Ovary (tissue), 3 donors: ENCODE measurements around the gene CLEC10A.

ENCODE experiments used
- POLR2A ChIP-seq: fragments of 450-650 bp; IDR thresholded peaks from one replicate; pipeline ENCODE4 v1.6.1; 2017; ENCODE audit warnings: antibody characterized with exemption, mild to moderate bottlenecking, moderate library complexity
- TF ChIP-seq, protein P1 (sequence below), 3 donors: fragments of 450-650 bp in 2 of 3; fragments of 200-600 bp in 1 of 3; IDR thresholded peaks; one replicate each; pipeline versions ENCODE4 v1.5.1 to v1.8.0; 2016 to 2022; ENCODE audit warnings: antibody characterized with exemption in 3 of 3, mild to moderate bottlenecking in 1 of 3
- donor health status: DM: no; HTN: no; CAD: no.

DNA sequence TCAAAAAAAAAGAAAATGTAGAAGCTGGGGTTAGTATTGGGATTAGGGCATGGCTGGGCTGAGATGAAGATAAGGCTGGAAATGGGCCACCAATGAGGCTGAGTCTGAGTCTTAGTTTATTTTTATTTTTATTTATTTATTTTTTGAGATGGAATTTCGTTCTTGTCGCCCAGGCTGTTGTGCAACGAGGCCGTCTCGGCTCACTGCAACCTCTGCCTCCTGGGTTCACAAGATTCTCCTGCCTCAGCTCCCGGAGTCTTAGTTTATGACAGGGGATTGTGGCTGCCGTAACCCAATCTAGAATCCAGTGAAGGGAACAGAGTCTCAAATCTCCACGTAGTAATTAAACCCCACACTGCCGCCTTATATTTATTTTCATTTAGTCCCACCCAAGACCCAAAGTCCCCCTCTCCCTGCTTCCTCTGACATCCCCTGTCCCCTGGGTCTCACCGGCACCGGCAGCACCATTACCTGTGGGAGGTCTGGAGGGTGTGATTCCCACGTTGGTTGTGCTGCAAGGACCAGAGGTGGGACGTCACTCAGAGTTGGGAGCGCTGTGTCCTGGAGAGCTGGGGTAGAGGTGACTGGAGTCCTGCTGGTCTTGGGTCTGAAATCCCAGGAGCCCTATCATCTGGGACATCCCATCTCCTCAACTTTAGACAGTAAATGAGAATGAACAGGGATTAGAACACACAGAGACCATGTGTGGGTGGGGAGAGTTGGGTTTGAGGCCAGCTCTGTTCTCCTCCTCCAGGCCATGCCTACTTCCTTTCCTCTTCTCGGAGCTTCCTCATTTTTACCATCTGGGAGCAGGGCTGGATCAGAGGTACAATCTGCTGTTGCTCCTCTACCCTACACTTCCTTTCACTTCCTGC lies at the start of gene CLEC10A:
- TF ChIP-seq, protein P1, sequence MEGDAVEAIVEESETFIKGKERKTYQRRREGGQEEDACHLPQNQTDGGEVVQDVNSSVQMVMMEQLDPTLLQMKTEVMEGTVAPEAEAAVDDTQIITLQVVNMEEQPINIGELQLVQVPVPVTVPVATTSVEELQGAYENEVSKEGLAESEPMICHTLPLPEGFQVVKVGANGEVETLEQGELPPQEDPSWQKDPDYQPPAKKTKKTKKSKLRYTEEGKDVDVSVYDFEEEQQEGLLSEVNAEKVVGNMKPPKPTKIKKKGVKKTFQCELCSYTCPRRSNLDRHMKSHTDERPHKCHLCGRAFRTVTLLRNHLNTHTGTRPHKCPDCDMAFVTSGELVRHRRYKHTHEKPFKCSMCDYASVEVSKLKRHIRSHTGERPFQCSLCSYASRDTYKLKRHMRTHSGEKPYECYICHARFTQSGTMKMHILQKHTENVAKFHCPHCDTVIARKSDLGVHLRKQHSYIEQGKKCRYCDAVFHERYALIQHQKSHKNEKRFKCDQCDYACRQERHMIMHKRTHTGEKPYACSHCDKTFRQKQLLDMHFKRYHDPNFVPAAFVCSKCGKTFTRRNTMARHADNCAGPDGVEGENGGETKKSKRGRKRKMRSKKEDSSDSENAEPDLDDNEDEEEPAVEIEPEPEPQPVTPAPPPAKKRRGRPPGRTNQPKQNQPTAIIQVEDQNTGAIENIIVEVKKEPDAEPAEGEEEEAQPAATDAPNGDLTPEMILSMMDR (IDR thresholded peaks at IDR 0.05): no peak
- no peak for TF ChIP-seq POLR2A
